ENCODE results near the gene PPARG. TPM values are rescaled to one million over a fixed set of nuclear protein-coding genes. Genes with fewer than 3 reads are reported as not detected.
"Not testable (repeated sequence)": the region's sequence is repeated elsewhere in the genome, so short reads cannot be mapped to it uniquely, and the experiment has no call there.

PPARG gene

GRCh38 chr3:12473511-12473910 lies 184.6 kb downstream of the PPARG start:
- no peaks in the 10 kb centered on the region for H3K36me3 ChIP-seq (ENCODE audit: insufficient read depth, low read length)
- H3K27me3 ChIP-seq (ENCODE audit: control insufficient read depth, insufficient read depth, low read length), result no peaks in the 10 kb centered on the region
- H3K4me3 ChIP-seq (ENCODE audit: low read length), result no peak overlapping the region
- H3K9me3 ChIP-seq (replicated peaks; ENCODE audit: low read length), result no peaks in the 10 kb centered on the region
- no peak overlapping the region for H3K4me2 ChIP-seq (ENCODE audit: low read length)
- H3K9ac ChIP-seq (ENCODE audit: low read depth, low read length), result no peak overlapping the region
- peaks cover 38% of the 10 kb centered on the region for H3K4me1 ChIP-seq (ENCODE audit: control insufficient read depth, insufficient read depth, low read length)

GRCh38 chr3:12476238-12476897 lies 187.5 kb downstream of the PPARG start:
- Histone ChIP-seq H3K4me3 (ENCODE audit: low read length) (no peak overlapping the region), H3K4me2 (ENCODE audit: low read length) (peak overlapping the region; percentile 38), H3K27me3 (ENCODE audit: control insufficient read depth, insufficient read depth, low read length) (no peaks in the 10 kb centered on the region), H3K4me1 (ENCODE audit: control insufficient read depth, insufficient read depth, low read length) (peaks cover 28% of the 10 kb centered on the region), H3K36me3 (ENCODE audit: insufficient read depth, low read length) (no peaks in the 10 kb centered on the region), H3K9me3 (replicated peaks; ENCODE audit: low read length) (no peaks in the 10 kb centered on the region), H3K9ac (ENCODE audit: low read depth, low read length) (peak overlapping the region; percentile 52)

GRCh38 chr3:12477256-12477655 lies 188.4 kb downstream of the PPARG start:
- no peak overlapping the region for H3K9ac ChIP-seq (ENCODE audit: low read depth, low read length)
- peaks cover 25% of the 10 kb centered on the region for H3K4me1 ChIP-seq (ENCODE audit: control insufficient read depth, insufficient read depth, low read length)
- no peaks in the 10 kb centered on the region for H3K9me3 ChIP-seq (replicated peaks; ENCODE audit: low read length)
- H3K27me3 ChIP-seq (ENCODE audit: control insufficient read depth, insufficient read depth, low read length), result no peaks in the 10 kb centered on the region
- no peak overlapping the region for H3K4me2 ChIP-seq (ENCODE audit: low read length)
- no peak overlapping the region for H3K4me3 ChIP-seq (ENCODE audit: low read length)
- H3K36me3 ChIP-seq (ENCODE audit: insufficient read depth, low read length), result no peaks in the 10 kb centered on the region

- Histone ChIP-seq H3K9ac (ENCODE audit: low read depth, low read length) (no peak overlapping the region), H3K27me3 (ENCODE audit: control insufficient read depth, insufficient read depth, low read length) (no peaks in the 10 kb centered on the region), H3K4me2 (ENCODE audit: low read length) (no peak overlapping the region), H3K4me3 (ENCODE audit: low read length) (no peak overlapping the region), H3K9me3 (replicated peaks; ENCODE audit: low read length) (no peaks in the 10 kb centered on the region), H3K4me1 (ENCODE audit: control insufficient read depth, insufficient read depth, low read length) (peaks cover 27% of the 10 kb centered on the region), H3K36me3 (ENCODE audit: insufficient read depth, low read length) (no peaks in the 10 kb centered on the region)
Measured at GRCh38 chr3:12478326-12478725, 189.5 kb downstream of the PPARG start.

GRCh38 chr3:12479198-12479597 lies 190.3 kb downstream of the PPARG start:
- not testable (repeated sequence) for H3K9me3 ChIP-seq (replicated peaks; ENCODE audit: low read length); H3K4me2 ChIP-seq (ENCODE audit: low read length); H3K4me3 ChIP-seq (ENCODE audit: low read length); H3K36me3 ChIP-seq (ENCODE audit: insufficient read depth, low read length); H3K27me3 ChIP-seq (ENCODE audit: control insufficient read depth, insufficient read depth, low read length); H3K9ac ChIP-seq (ENCODE audit: low read depth, low read length)
- H3K4me1 ChIP-seq (ENCODE audit: control insufficient read depth, insufficient read depth, low read length), result peaks cover 34% of the 10 kb centered on the region

GRCh38 chr3:12479919-12480427 lies 191.1 kb downstream of the PPARG start:
- Histone ChIP-seq H3K27me3 (ENCODE audit: control insufficient read depth, insufficient read depth, low read length) (no peaks in the 10 kb centered on the region), H3K4me1 (ENCODE audit: control insufficient read depth, insufficient read depth, low read length) (peaks cover 35% of the 10 kb centered on the region), H3K4me2 (ENCODE audit: low read length) (no peak overlapping the region), H3K36me3 (ENCODE audit: insufficient read depth, low read length) (no peaks in the 10 kb centered on the region), H3K4me3 (ENCODE audit: low read length) (no peak overlapping the region), H3K9me3 (replicated peaks; ENCODE audit: low read length) (no peaks in the 10 kb centered on the region), H3K9ac (ENCODE audit: low read depth, low read length) (peak overlapping the region; percentile 13)

GRCh38 chr3:12483410-12483809 lies 194.5 kb downstream of the PPARG start:
- Histone ChIP-seq H3K9me3 (replicated peaks; ENCODE audit: low read length) (no peaks in the 10 kb centered on the region), H3K27me3 (ENCODE audit: control insufficient read depth, insufficient read depth, low read length) (no peaks in the 10 kb centered on the region), H3K36me3 (ENCODE audit: insufficient read depth, low read length) (no peaks in the 10 kb centered on the region), H3K4me3 (ENCODE audit: low read length) (peak overlapping the region; percentile 92), H3K9ac (ENCODE audit: low read depth, low read length) (peak overlapping the region; percentile 84), H3K4me1 (ENCODE audit: control insufficient read depth, insufficient read depth, low read length) (peaks cover 23% of the 10 kb centered on the region), H3K4me2 (ENCODE audit: low read length) (peak overlapping the region; percentile 97)

- Histone ChIP-seq H3K36me3 (ENCODE audit: insufficient read depth, low read length) (peaks cover 2% of the 10 kb centered on the region), H3K9ac (ENCODE audit: low read depth, low read length) (peak overlapping the region; percentile 84), H3K4me3 (ENCODE audit: low read length) (peak overlapping the region; percentile 92), H3K27me3 (ENCODE audit: control insufficient read depth, insufficient read depth, low read length) (no peaks in the 10 kb centered on the region), H3K4me2 (ENCODE audit: low read length) (peak overlapping the region; percentile 97), H3K4me1 (ENCODE audit: control insufficient read depth, insufficient read depth, low read length) (peaks cover 26% of the 10 kb centered on the region), H3K9me3 (replicated peaks; ENCODE audit: low read length) (no peaks in the 10 kb centered on the region)
Measured at GRCh38 chr3:12483872-12484197, 195.0 kb downstream of the PPARG start.

Small RNAs within 50 kb of the gene (small RNA-seq; reads per million reads assigned to genes)
- gene AC091492.1, result not detected
